ENCODE data around the gene DLEC1.

The DLEC1 gene

DNA sequence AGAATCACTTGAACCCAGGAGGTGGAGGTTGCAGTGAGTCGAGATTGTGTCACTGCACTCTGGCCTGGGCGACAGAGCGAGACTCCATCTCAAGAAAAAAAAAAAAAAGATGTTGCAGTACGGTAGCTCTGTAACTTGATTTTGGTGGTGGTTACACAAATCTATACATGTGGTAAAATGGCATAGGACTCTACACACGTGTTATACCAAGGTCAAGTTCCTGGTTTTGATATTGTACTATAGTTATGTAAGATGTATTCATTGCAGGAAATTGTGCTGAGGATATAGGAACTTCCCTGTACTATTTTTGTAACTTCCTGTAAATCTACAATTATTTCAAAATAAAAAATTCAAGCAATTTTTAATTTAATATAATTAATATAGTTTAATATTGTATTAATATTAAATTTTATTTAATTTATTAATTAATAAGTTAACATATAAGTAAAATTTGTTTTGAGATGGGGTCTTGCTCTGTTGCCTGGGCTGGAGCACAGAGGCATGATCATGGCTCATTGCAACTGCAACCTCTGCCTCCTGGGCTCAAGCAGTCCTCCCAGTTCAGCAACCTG lies 109.4 kb downstream of the DLEC1 start:
- TF ChIP-seq, protein P1, sequence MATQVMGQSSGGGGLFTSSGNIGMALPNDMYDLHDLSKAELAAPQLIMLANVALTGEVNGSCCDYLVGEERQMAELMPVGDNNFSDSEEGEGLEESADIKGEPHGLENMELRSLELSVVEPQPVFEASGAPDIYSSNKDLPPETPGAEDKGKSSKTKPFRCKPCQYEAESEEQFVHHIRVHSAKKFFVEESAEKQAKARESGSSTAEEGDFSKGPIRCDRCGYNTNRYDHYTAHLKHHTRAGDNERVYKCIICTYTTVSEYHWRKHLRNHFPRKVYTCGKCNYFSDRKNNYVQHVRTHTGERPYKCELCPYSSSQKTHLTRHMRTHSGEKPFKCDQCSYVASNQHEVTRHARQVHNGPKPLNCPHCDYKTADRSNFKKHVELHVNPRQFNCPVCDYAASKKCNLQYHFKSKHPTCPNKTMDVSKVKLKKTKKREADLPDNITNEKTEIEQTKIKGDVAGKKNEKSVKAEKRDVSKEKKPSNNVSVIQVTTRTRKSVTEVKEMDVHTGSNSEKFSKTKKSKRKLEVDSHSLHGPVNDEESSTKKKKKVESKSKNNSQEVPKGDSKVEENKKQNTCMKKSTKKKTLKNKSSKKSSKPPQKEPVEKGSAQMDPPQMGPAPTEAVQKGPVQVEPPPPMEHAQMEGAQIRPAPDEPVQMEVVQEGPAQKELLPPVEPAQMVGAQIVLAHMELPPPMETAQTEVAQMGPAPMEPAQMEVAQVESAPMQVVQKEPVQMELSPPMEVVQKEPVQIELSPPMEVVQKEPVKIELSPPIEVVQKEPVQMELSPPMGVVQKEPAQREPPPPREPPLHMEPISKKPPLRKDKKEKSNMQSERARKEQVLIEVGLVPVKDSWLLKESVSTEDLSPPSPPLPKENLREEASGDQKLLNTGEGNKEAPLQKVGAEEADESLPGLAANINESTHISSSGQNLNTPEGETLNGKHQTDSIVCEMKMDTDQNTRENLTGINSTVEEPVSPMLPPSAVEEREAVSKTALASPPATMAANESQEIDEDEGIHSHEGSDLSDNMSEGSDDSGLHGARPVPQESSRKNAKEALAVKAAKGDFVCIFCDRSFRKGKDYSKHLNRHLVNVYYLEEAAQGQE (IDR thresholded peaks at IDR 0.05; ENCODE audit: insufficient read depth in 1 of 2, low read depth in 2 of 2, low read length in 2 of 2) = no peak
- TF ChIP-seq SIN3A (IDR thresholded peaks at IDR 0.05; ENCODE audit: borderline replicate concordance, insufficient read depth, low read length) (no peak), POLR2AphosphoS5 (IDR thresholded peaks at IDR 0.05; ENCODE audit: low read depth, low read length) (no peak), TAF1 (IDR thresholded peaks at IDR 0.05; ENCODE audit: borderline replicate concordance, insufficient read depth, low read length) (no peak), FOXP2 (optimal IDR thresholded peaks at IDR 0.05; ENCODE audit: borderline replicate concordance, extremely low read depth, extremely low read length, insufficient read depth) (no peak)

DNA sequence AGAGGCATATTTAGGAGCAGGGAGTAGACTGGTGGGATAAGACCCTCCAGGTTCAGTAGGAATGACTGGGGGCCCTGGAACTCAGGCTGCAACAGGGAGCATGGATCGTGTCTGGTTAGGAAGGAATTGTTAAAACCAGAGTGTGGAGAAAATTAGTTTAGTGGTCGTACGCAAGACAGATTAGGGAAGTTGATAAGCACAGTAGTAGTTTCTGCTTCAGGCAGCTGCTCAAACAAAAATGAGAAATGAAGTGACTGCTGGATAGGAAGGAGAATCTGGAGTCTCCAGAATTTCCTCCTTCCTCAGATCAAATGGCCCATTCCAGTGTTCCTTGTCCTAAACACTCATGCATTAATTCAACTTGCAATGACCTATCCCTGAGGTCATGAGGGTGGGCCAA lies 110.7 kb downstream of the DLEC1 start:
- TF ChIP-seq FOXP2 (optimal IDR thresholded peaks at IDR 0.05; ENCODE audit: borderline replicate concordance, extremely low read depth, extremely low read length, insufficient read depth) = no peak
- no peak for TF ChIP-seq POLR2AphosphoS5 (IDR thresholded peaks at IDR 0.05; ENCODE audit: low read depth, low read length)

DNA sequence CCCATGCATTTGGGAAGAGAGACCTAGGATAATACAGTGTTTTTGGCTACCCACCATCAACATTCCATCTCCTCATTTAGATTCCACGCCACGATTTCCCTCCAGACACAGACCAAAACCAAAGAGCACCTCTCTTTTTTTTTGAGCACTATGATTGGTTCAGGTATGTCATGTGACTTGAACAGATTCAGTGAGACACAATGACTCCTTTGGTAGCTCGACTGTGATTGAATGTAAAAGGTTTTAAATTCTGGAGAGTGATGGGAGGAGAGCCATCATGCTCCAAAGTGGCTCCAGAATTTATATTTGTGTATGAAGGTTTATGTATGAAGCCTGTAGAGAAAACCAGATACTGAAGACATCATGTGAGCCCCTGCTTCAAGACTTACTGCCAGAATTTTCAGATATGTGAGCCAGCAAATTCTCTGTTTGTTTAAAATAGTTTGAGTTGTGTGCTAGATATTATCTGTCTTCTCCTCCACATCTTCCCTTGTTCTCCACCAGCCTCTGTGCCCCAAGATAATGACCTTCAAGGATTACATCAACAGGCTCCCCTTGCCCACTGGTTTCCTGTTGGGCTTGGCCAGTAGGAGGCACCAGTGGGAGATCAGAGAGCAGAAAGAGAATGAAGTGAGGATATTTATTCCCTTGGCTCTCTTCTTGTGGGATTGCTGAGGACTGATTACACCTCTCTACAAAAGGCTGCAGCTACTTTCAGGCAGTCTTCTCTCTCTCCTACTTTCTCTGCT lies 111.9 kb downstream of the DLEC1 start:
- TF ChIP-seq TAF1 (IDR thresholded peaks at IDR 0.05; ENCODE audit: borderline replicate concordance, insufficient read depth, low read length) = no peak
- TF ChIP-seq FOXP2 (optimal IDR thresholded peaks at IDR 0.05; ENCODE audit: borderline replicate concordance, extremely low read depth, extremely low read length, insufficient read depth) = no peak
- TF ChIP-seq, protein P1 (IDR thresholded peaks at IDR 0.05; ENCODE audit: insufficient read depth in 1 of 2, low read depth in 2 of 2, low read length in 2 of 2) = no peak
- no peak for TF ChIP-seq POLR2AphosphoS5 (IDR thresholded peaks at IDR 0.05; ENCODE audit: low read depth, low read length)
- no peak for TF ChIP-seq SIN3A (IDR thresholded peaks at IDR 0.05; ENCODE audit: borderline replicate concordance, insufficient read depth, low read length)

DNA sequence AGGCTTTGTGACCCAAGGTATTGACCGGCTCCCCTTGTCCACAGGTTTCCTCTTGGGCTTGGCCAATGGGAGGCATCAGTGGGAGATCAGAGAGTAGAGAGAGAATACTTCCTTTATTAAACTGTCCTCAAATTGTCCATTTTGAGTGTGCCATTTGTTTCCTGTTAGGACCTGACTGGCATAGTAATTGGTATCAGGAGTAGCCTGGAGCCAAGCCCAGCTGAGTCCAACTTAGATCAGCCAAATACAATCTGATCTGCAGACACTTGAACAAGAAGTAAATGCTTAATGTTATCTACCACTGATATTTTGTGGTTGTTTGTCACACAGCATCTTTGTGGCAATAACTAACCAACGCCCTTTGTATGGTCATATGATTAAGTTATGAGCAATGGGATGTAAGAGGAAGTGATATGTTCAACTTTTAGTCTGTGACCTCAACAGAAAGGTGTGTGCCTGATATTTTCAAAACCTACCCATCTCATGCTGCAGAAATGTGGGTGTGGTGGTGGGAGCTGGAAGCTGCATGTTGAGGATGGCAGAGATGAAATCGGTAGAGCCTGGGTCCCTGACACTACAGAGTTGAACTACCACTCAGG lies 112.8 kb downstream of the DLEC1 start:
- TF ChIP-seq TAF1 (IDR thresholded peaks at IDR 0.05; ENCODE audit: borderline replicate concordance, insufficient read depth, low read length) (no peak), POLR2AphosphoS5 (IDR thresholded peaks at IDR 0.05; ENCODE audit: low read depth, low read length) (no peak), FOXP2 (optimal IDR thresholded peaks at IDR 0.05; ENCODE audit: borderline replicate concordance, extremely low read depth, extremely low read length, insufficient read depth) (no peak), SIN3A (IDR thresholded peaks at IDR 0.05; ENCODE audit: borderline replicate concordance, insufficient read depth, low read length) (no peak)
- TF ChIP-seq, protein P1 (IDR thresholded peaks at IDR 0.05; ENCODE audit: insufficient read depth in 1 of 2, low read depth in 2 of 2, low read length in 2 of 2) = no peak

DNA sequence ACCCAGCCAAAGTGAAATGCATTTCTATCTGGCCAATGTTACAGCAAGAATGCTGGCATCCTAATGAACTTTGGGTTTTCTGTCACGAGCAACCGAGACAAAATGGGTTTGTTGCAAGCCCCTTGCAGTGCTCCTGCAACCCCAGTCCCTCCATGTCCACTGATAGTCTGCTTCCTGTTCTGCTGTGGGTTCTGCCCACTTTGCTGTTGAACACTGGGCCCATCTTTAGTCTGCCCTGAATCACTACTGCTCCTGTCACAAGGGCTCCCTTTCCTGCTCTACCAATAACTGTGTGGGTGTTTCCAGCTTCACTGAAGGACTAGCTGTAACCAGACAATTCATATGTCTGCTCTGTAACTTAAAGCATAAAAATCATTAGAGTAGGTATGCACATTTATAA lies 113.6 kb downstream of the DLEC1 start:
- TF ChIP-seq FOXP2 (optimal IDR thresholded peaks at IDR 0.05; ENCODE audit: borderline replicate concordance, extremely low read depth, extremely low read length, insufficient read depth) (no peak), TAF1 (IDR thresholded peaks at IDR 0.05; ENCODE audit: borderline replicate concordance, insufficient read depth, low read length) (no peak), SIN3A (IDR thresholded peaks at IDR 0.05; ENCODE audit: borderline replicate concordance, insufficient read depth, low read length) (no peak), POLR2AphosphoS5 (IDR thresholded peaks at IDR 0.05; ENCODE audit: low read depth, low read length) (no peak)
- TF ChIP-seq, protein P1 (IDR thresholded peaks at IDR 0.05; ENCODE audit: insufficient read depth in 1 of 2, low read depth in 2 of 2, low read length in 2 of 2) = no peak

Data from PFSK-1 (cell line).